OCI-LY3 (cell line): ENCODE measurements around the gene CYP27A1.

Experiments
- H2AFZ ChIP-seq: fragments of 200-600, 300-600 bp; shearing (Covaris generic); 2 replicates; pipeline ENCODE4 v1.6.0; 2014; ENCODE audit warnings: antibody characterized with exemption, low read depth, low read length
- H3K27ac ChIP-seq: fragments of 200-600, 300-600 bp; sonication (generic); 2 replicates; pipeline ENCODE4 v1.5.1; 2014; ENCODE audit warnings: mild to moderate bottlenecking, low read length, moderate library complexity, mixed read lengths
- H3K27me3 ChIP-seq: fragments of 200-600, 300-600 bp; sonication (generic); 2 replicates; pipeline ENCODE4 v1.6.1; 2014; ENCODE audit warnings: low read depth, low read length, mixed read lengths
- H3K36me3 ChIP-seq: fragments of 200-600, 300-600 bp; sonication (generic); replicated peaks from 2 replicates; pipeline ENCODE3; 2014; ENCODE audit warnings: low read depth, low read length, mixed read lengths
- H3K4me1 ChIP-seq: fragments of 300-600, 200-600 bp; sonication (generic); 2 replicates; pipeline ENCODE4 v1.6.1; 2014; ENCODE audit warnings: low read length, mixed read lengths
- H3K4me2 ChIP-seq: fragments of 200-600, 300-600 bp; sonication (generic); 2 replicates; pipeline ENCODE4 v1.6.1; 2014; ENCODE audit warnings: low read length, mixed read lengths
- H3K4me3 ChIP-seq: fragments of 300-600, 200-600 bp; sonication (generic); 2 replicates; pipeline ENCODE4 v1.5.1; 2014; ENCODE audit warnings: antibody characterized with exemption, mild to moderate bottlenecking, low read length, moderate library complexity
- H3K79me2 ChIP-seq: fragments of 300-600, 200-600 bp; shearing (Covaris generic); 2 replicates; pipeline ENCODE4 v1.6.1; 2014; ENCODE audit warnings: mild to moderate bottlenecking, low read length, mixed read lengths
- H3K9ac ChIP-seq: fragments of 300-600, 200-600 bp; shearing (Covaris generic); 2 replicates; pipeline ENCODE4 v1.6.0; 2014; ENCODE audit warnings: mild to moderate bottlenecking, low read length, moderate library complexity
- H3K9me3 ChIP-seq: fragments of 200-600, 300-600 bp; shearing (Covaris generic); 2 replicates; pipeline ENCODE4 v1.6.1; 2014; ENCODE audit warnings: low read length, mixed read lengths; ENCODE audit not compliant: insufficient read depth
- H4K20me1 ChIP-seq: fragments of 200-600, 300-600 bp; sonication (generic); 2 replicates; pipeline ENCODE4 v1.6.1; 2016; ENCODE audit warnings: low read length, mixed read lengths; ENCODE audit not compliant: insufficient read depth
- CTCF ChIP-seq: fragments of 200-600, 300-600 bp; sonication (generic); IDR thresholded peaks from 2 replicates; pipeline ENCODE4 v1.5.1; 2014; ENCODE audit warnings: antibody characterized with exemption, low read length, low read depth
- EZH2phosphoT487 ChIP-seq: fragments of 200-600 bp; shearing (Covaris generic); IDR thresholded peaks from 2 replicates; pipeline ENCODE4 v1.6.1; 2018; ENCODE audit warnings: antibody characterized with exemption, mixed run types, low read depth

The CYP27A1 gene

GRCh38 chr2:218831378-218831990 is 49.5 kb downstream of the CYP27A1 start, which contains the start of gene PRKAG3:
PRKAG3 (minus strand) TSS chr2:218831803.
- Histone ChIP-seq H3K4me3 (no peak within 1 kb of the TSS), H3K27me3 (peaks cover 9% of the 10 kb centered on the region; the same call in 1 of the 2 replicates), H3K4me1 (peaks cover 8% of the 10 kb centered on the region; the same call in 1 of the 2 replicates), H3K36me3 (no peaks in the 10 kb centered on the region), H3K27ac (no peak within 1 kb of the TSS), H4K20me1 (no peaks in the 10 kb centered on the region), H3K9ac (no peak within 1 kb of the TSS), H3K4me2 (no peak within 1 kb of the TSS), H2AFZ (no peak within 1 kb of the TSS), H3K79me2 (no peaks in the 10 kb centered on the region), H3K9me3 (no peaks in the 10 kb centered on the region)
- TF ChIP-seq EZH2phosphoT487 (no peak), CTCF (no peak)

- H3K9me3 ChIP-seq = no peaks in the 10 kb centered on the region
- no peak overlapping the region for H3K27ac ChIP-seq
- H4K20me1 ChIP-seq = no peaks in the 10 kb centered on the region
- H3K9ac ChIP-seq = no peak overlapping the region
- no peak for TF ChIP-seq CTCF
- TF ChIP-seq EZH2phosphoT487 = no peak
- no peak overlapping the region for H2AFZ ChIP-seq
- peaks cover 6% of the 10 kb centered on the region; the same call in 1 of the 2 replicates for H3K4me1 ChIP-seq
- H3K27me3 ChIP-seq = peaks cover 9% of the 10 kb centered on the region; the same call in 1 of the 2 replicates
- no peaks in the 10 kb centered on the region for H3K79me2 ChIP-seq
- H3K36me3 ChIP-seq = no peaks in the 10 kb centered on the region
- no peak overlapping the region for H3K4me3 ChIP-seq
- H3K4me2 ChIP-seq = no peak overlapping the region
These were observed 50.1 kb downstream of the CYP27A1 start for GRCh38 chr2:218832081-218832480.

GRCh38 chr2:218832520-218832919 is 50.6 kb downstream of the CYP27A1 start:
- Histone ChIP-seq H3K79me2 (no peaks in the 10 kb centered on the region), H4K20me1 (no peaks in the 10 kb centered on the region), H3K4me1 (peaks cover 6% of the 10 kb centered on the region; the same call in 1 of the 2 replicates), H3K36me3 (no peaks in the 10 kb centered on the region), H3K4me2 (no peak overlapping the region), H3K4me3 (no peak overlapping the region), H2AFZ (no peak overlapping the region), H3K27ac (no peak overlapping the region), H3K9me3 (no peaks in the 10 kb centered on the region), H3K27me3 (peaks cover 13% of the 10 kb centered on the region; the same call in 1 of the 2 replicates), H3K9ac (no peak overlapping the region)
- TF ChIP-seq CTCF (no peak), EZH2phosphoT487 (no peak)

GRCh38 chr2:218833023-218833609 is 51.2 kb downstream of the CYP27A1 start:
- H3K27ac ChIP-seq = no peak overlapping the region
- H3K9me3 ChIP-seq = no peaks in the 10 kb centered on the region
- H3K79me2 ChIP-seq = no peaks in the 10 kb centered on the region
- no peak for TF ChIP-seq CTCF
- no peak for TF ChIP-seq EZH2phosphoT487
- H3K4me1 ChIP-seq = peaks cover 6% of the 10 kb centered on the region; the same call in 1 of the 2 replicates
- no peak overlapping the region for H3K9ac ChIP-seq
- H3K27me3 ChIP-seq = peaks cover 16% of the 10 kb centered on the region; the same call in 1 of the 2 replicates
- no peak overlapping the region for H2AFZ ChIP-seq
- no peak overlapping the region for H3K4me3 ChIP-seq
- no peaks in the 10 kb centered on the region for H3K36me3 ChIP-seq
- H3K4me2 ChIP-seq = no peak overlapping the region
- H4K20me1 ChIP-seq = no peaks in the 10 kb centered on the region
